Neuron (in vitro differentiated cells): ENCODE data around the gene UBQLN1.

Experiments used
- H2AFZ ChIP-seq: one replicate; pipeline ENCODE4 v1.6.1; 2013; ENCODE audit warnings: low read depth, mild to moderate bottlenecking, inconsistent platforms, low read length, moderate library complexity
- H3K27me3 ChIP-seq: one replicate; pipeline ENCODE4 v1.6.1; 2013; ENCODE audit warnings: low read length; ENCODE audit not compliant: insufficient read depth
- H3K36me3 ChIP-seq: one replicate; pipeline ENCODE4 v1.6.1; 2013; ENCODE audit warnings: low read length; ENCODE audit not compliant: insufficient read depth
- H3K4me1 ChIP-seq: one replicate; pipeline ENCODE4 v1.6.1; 2013; ENCODE audit warnings: low read length; ENCODE audit not compliant: insufficient read depth
- H3K4me3 ChIP-seq: 2 replicates; pipeline ENCODE4 v1.5.1; 2013; ENCODE audit warnings: mild to moderate bottlenecking, low read length, moderate library complexity
- H3K9me3 ChIP-seq: one replicate; pipeline ENCODE4 v1.6.1; 2013; ENCODE audit warnings: low read length

Gene UBQLN1

DNA sequence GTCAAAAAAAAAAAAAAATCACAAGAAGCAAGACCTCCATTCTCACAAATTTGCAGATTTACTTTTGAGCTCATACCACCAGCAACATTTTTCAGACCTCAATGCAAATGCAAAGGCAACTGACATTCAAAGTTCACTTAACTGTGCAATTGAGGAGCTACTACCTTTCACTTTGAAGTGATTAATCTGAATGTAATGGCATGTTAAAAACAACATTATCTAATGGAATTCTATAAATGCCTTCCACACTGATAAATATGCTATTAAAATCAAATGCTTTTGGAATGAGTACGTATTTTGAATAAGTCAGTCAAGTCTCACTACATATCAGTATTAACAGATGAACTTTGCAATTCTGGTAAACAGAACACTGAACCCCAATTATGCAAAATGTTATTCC lies 32.3 kb downstream of the UBQLN1 start:
- Histone ChIP-seq H3K4me1 (no peaks in the 10 kb centered on the region), H3K36me3 (peaks cover 72% of the 10 kb centered on the region), H3K9me3 (no peaks in the 10 kb centered on the region), H3K27me3 (no peaks in the 10 kb centered on the region), H2AFZ (no peak overlapping the region), H3K4me3 (no peak overlapping the region)

GRCh38 chr9:83671451-83671850 lies 36.3 kb downstream of the UBQLN1 start:
- H3K36me3 ChIP-seq, result peaks cover 68% of the 10 kb centered on the region
- H2AFZ ChIP-seq, result no peak overlapping the region
- no peaks in the 10 kb centered on the region for H3K27me3 ChIP-seq

DNA sequence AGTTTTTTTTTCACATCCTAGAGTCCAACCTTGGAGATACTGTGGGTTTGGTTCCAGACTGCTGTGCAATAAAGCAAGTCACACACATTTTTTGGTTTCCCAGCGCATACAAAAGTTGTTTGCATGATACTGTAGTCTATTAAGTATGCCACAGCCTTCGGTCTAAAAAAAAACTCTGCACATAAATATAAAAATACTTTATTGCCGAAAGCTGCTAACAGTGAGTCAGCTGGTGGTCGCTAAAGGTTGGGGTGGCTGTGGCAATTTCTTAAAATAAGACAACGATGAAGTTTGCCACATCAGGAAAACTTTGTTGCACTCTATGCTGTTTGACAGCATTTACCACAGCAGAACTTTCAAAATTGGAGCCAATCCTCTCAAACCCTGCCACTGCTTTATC lies 37.4 kb downstream of the UBQLN1 start:
- Histone ChIP-seq H3K4me3 (no peak overlapping the region), H3K27me3 (no peaks in the 10 kb centered on the region), H2AFZ (no peak overlapping the region), H3K9me3 (no peaks in the 10 kb centered on the region), H3K36me3 (peaks cover 71% of the 10 kb centered on the region), H3K4me1 (no peaks in the 10 kb centered on the region)

More at GRCh38 chr9:83671451-83671850, 36.3 kb downstream of the UBQLN1 start:
- Histone ChIP-seq H3K9me3 (no peaks in the 10 kb centered on the region), H3K4me3 (no peak overlapping the region), H3K4me1 (no peaks in the 10 kb centered on the region)

- Histone ChIP-seq H3K4me3 (no peak overlapping the region), H2AFZ (no peak overlapping the region), H3K4me1 (no peaks in the 10 kb centered on the region), H3K36me3 (peaks cover 77% of the 10 kb centered on the region), H3K9me3 (no peaks in the 10 kb centered on the region), H3K27me3 (no peaks in the 10 kb centered on the region)
These were observed 38.7 kb downstream of the UBQLN1 start for GRCh38 chr9:83669067-83669466.

DNA sequence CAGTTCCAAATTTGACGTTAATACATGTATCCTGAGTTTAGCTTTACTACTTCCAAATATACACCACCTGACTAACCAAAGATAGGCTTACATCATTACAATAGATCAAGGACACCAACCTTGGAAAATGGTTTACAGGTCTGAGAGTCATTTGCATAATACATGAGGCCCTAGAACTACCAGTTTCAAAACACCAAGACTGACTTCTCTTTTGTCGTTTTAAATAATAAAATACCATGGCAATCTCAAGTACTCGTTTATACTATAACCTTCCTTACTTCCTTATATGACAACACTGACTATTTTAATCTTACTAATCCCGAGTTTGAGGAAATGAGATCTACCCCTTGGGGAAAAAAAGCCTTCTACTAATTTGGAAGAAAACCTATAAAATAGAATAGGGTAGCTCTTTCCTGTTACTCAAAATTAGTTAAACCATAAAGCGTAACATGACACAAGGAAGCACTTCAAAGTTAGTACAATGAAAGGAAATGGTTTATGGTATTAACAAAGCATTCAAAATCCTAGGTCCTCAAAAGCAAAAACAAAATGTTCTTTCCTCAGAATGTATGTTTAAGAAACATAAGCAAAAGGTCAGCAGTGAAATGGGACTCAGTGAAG lies 42.1 kb downstream of the UBQLN1 start:
- H3K4me3 ChIP-seq, result no peak overlapping the region
- peaks cover 79% of the 10 kb centered on the region for H3K36me3 ChIP-seq
- H2AFZ ChIP-seq, result no peak overlapping the region
- no peaks in the 10 kb centered on the region for H3K4me1 ChIP-seq
- no peaks in the 10 kb centered on the region for H3K27me3 ChIP-seq
- no peaks in the 10 kb centered on the region for H3K9me3 ChIP-seq

DNA sequence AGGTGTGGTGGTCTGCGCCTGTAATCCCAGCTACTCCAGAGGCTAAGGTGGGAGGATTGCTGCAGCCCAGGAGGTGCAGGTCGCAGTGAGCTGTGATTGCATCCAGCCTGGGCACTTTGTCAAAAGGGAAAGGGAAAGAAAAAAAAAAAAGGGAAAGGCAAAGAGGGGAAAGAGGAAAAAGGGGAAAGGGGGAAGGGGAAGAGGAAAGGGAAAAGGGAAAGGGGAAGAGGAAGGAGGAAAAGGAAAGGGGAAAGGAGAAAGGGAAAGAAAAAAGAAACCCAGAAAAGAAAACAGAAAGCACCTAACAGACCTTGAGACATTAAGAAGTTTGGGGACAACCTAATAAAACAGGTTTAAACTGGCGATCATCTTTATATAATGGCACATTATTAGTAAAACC lies 44.8 kb downstream of the UBQLN1 start:
- H3K4me1 ChIP-seq, result no peaks in the 10 kb centered on the region
- no peak overlapping the region for H3K4me3 ChIP-seq
- H3K9me3 ChIP-seq, result no peaks in the 10 kb centered on the region
- H3K27me3 ChIP-seq, result no peaks in the 10 kb centered on the region
- no peak overlapping the region for H2AFZ ChIP-seq
- H3K36me3 ChIP-seq, result peaks cover 81% of the 10 kb centered on the region

GRCh38 chr9:83656952-83657351 lies 50.8 kb downstream of the UBQLN1 start:
- H3K27me3 ChIP-seq, result no peaks in the 10 kb centered on the region
- H3K36me3 ChIP-seq, result peaks cover 78% of the 10 kb centered on the region
- no peak overlapping the region for H3K4me3 ChIP-seq
- H3K9me3 ChIP-seq, result peaks cover 6% of the 10 kb centered on the region
- no peaks in the 10 kb centered on the region for H3K4me1 ChIP-seq
- H2AFZ ChIP-seq, result no peak overlapping the region

DNA sequence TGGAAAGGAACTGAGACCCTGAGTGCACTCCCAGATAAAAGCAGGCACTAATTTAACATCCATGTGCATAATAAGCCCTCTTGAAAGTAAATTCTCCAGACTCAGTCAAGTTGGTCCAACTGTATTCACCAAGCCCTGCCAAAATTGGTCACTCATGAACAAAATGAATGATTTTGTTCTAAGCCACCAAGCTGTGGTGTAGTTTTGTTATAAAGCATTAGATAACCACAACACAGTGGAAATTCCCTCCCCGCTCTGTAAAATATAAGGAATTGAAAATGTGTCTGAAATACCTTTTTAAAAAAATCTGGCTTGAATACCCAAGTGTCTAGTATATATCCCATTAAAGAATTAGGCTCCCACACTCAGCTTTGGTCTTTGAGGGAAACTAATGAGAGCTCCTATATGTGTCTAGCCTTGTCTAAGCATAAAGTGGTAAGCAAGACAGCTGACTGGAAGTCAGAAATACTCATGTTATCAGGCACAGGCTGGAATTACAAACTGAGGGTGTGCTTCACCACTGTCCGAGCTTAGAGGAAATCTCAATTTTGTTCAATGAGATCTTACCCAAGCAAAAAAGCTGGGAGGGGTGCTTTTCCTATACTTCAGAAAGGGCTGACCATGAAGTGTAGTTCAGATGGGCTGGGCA lies 51.6 kb downstream of the UBQLN1 start:
- Histone ChIP-seq H3K4me3 (no peak overlapping the region), H3K4me1 (no peaks in the 10 kb centered on the region), H2AFZ (no peak overlapping the region), H3K27me3 (no peaks in the 10 kb centered on the region), H3K36me3 (peaks cover 78% of the 10 kb centered on the region), H3K9me3 (peaks cover 12% of the 10 kb centered on the region)

GRCh38 chr9:83655433-83655832 lies 52.3 kb downstream of the UBQLN1 start:
- Histone ChIP-seq H2AFZ (no peak overlapping the region), H3K9me3 (peaks cover 12% of the 10 kb centered on the region), H3K4me1 (no peaks in the 10 kb centered on the region), H3K4me3 (no peak overlapping the region), H3K27me3 (no peaks in the 10 kb centered on the region), H3K36me3 (peaks cover 77% of the 10 kb centered on the region)

DNA sequence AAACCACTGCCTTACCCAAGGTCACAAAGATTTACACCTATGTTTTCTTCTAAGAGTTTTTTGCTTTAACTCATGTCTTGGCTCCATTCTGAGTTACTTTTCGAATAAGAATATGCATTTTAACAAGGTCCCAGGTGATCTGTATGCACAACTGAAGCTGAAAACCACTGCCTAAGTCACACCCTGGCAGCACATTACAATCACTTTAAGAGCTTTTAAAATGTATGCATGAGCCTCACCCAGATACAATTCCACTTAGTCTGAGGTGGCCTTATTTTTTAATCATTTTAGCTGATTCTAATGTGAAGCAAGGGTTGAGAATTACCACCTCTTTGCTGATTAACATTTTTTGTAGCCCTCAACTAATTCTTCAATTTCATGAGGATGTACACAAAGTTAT lies 55.3 kb downstream of the UBQLN1 start:
- Histone ChIP-seq H2AFZ (no peak overlapping the region), H3K36me3 (peaks cover 59% of the 10 kb centered on the region), H3K4me1 (no peaks in the 10 kb centered on the region), H3K9me3 (peaks cover 12% of the 10 kb centered on the region), H3K4me3 (no peak overlapping the region), H3K27me3 (no peaks in the 10 kb centered on the region)

GRCh38 chr9:83651558-83651957 lies 56.2 kb downstream of the UBQLN1 start:
- H3K9me3 ChIP-seq, result peaks cover 12% of the 10 kb centered on the region
- H3K36me3 ChIP-seq, result peaks cover 50% of the 10 kb centered on the region
- H2AFZ ChIP-seq, result no peak overlapping the region
- H3K4me3 ChIP-seq, result no peak overlapping the region
- H3K4me1 ChIP-seq, result no peaks in the 10 kb centered on the region
- H3K27me3 ChIP-seq, result no peaks in the 10 kb centered on the region

GRCh38 chr9:83649515-83649914 lies 58.2 kb downstream of the UBQLN1 start:
- H3K9me3 ChIP-seq, result peaks cover 12% of the 10 kb centered on the region
- no peak overlapping the region for H3K4me3 ChIP-seq
- no peaks in the 10 kb centered on the region for H3K27me3 ChIP-seq
- H3K36me3 ChIP-seq, result peaks cover 38% of the 10 kb centered on the region
- no peak overlapping the region for H2AFZ ChIP-seq
- no peaks in the 10 kb centered on the region for H3K4me1 ChIP-seq

DNA sequence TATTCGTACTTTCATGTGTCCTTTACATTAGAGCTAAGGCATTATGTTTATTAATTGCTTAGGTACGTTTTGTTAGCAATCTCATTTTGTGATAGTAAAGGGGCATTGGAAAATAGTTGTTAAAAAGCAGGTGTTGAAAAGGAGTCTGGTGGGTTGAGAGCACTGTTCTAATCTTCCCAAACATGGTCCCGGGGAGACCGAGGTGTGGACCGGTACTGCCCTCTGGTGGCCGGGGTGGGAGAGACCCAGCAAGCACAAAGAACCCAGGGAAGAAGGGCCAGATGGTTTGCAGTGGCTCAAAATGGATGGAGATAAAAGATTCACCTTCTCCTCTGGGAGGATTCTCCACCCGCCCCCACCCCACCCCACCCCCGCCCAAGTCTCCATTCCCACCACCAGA lies 58.7 kb downstream of the UBQLN1 start:
- Histone ChIP-seq H3K4me1 (no peaks in the 10 kb centered on the region), H3K36me3 (peaks cover 38% of the 10 kb centered on the region), H3K9me3 (peaks cover 12% of the 10 kb centered on the region), H2AFZ (no peak overlapping the region), H3K27me3 (no peaks in the 10 kb centered on the region), H3K4me3 (no peak overlapping the region)
